Effector memory CD4-positive, alpha-beta T cell (primary cell): ENCODE data around the gene DNAH10.
"Not testable (repeated sequence)": the region's sequence is repeated elsewhere in the genome, so short reads cannot be mapped to it uniquely, and the experiment has no call there.

Experiments used
- DNase-seq, 3 donors: peaks; one replicate each; pipeline ENCODE4 v3.0.0-alpha.2; 2020
- H3K27ac ChIP-seq: 2 replicates; pipeline ENCODE4 v1.7.0; 2013; ENCODE audit warnings: mild to moderate bottlenecking, low read length, moderate library complexity; ENCODE audit not compliant: insufficient read depth, poor library complexity, severe bottlenecking
- H3K27me3 ChIP-seq: replicated peaks from 2 replicates; pipeline ENCODE4 v1.7.0; 2013; ENCODE audit warnings: mild to moderate bottlenecking, low read length; ENCODE audit not compliant: insufficient read depth, control insufficient read depth, poor library complexity, severe bottlenecking
- H3K36me3 ChIP-seq: 2 replicates; pipeline ENCODE4 v1.7.0; 2013; ENCODE audit warnings: mild to moderate bottlenecking, low read length, moderate library complexity; ENCODE audit not compliant: control insufficient read depth, insufficient read depth
- H3K4me1 ChIP-seq: 2 replicates; pipeline ENCODE4 v1.7.0; 2013; ENCODE audit warnings: low read length, mild to moderate bottlenecking; ENCODE audit not compliant: control insufficient read depth, insufficient read depth, poor library complexity, severe bottlenecking
- H3K4me3 ChIP-seq: 2 replicates; pipeline ENCODE4 v1.7.0; 2013; ENCODE audit warnings: low read length, low read depth, mild to moderate bottlenecking; ENCODE audit not compliant: insufficient read depth, poor library complexity, severe bottlenecking
- H3K9me3 ChIP-seq: 2 replicates; pipeline ENCODE4 v1.7.0; 2013; ENCODE audit warnings: mild to moderate bottlenecking, low read length, moderate library complexity; ENCODE audit not compliant: control insufficient read depth

The DNAH10 gene

GRCh38 chr12:123941624-123942237, 179.6 kb downstream of the DNAH10 start:
- no peaks in the 10 kb centered on the region for H3K9me3 ChIP-seq
- peaks cover 26% of the 10 kb centered on the region for H3K36me3 ChIP-seq
- H3K4me1 ChIP-seq: peaks cover 10% of the 10 kb centered on the region
- no peaks in the 10 kb centered on the region for H3K27me3 ChIP-seq
- no peak for DNase-seq
- H3K4me3 ChIP-seq: no peak overlapping the region
- H3K27ac ChIP-seq: no peak overlapping the region

GRCh38 chr12:123942238-123942653, 180.1 kb downstream of the DNAH10 start:
- Histone ChIP-seq H3K36me3 (peaks cover 26% of the 10 kb centered on the region), H3K4me1 (peaks cover 7% of the 10 kb centered on the region), H3K4me3 (no peak overlapping the region), H3K27me3 (no peaks in the 10 kb centered on the region), H3K9me3 (no peaks in the 10 kb centered on the region), H3K27ac (no peak overlapping the region)
- no peak for DNase-seq

- DNase-seq: no peak
- Histone ChIP-seq H3K4me1 (peaks cover 5% of the 10 kb centered on the region), H3K4me3 (no peak overlapping the region), H3K27ac (no peak overlapping the region), H3K9me3 (no peaks in the 10 kb centered on the region), H3K27me3 (no peaks in the 10 kb centered on the region), H3K36me3 (peaks cover 26% of the 10 kb centered on the region)
Observed at GRCh38 chr12:123942911-123943648, 181.0 kb downstream of the DNAH10 start.

DNA sequence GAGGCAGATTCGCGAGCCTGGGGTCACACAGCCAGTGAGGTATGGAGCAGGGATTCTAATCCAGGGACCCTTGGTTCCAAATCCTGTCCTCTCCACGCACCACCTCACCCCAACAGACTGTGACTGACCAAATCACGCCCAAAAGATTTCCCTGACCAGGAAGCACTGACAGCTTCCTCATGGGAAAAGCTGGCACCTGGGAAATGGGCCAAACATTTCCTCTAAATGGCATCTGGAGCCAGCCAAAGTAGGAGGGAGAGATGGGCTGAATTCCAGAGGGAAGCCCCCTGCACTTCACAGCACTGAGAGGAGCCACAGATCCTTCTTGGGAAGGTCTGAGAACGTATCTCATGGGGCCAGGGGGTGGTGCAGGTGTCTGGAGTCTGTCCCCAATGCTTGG, 181.7 kb downstream of the DNAH10 start:
- H3K27me3 ChIP-seq: no peaks in the 10 kb centered on the region
- H3K4me1 ChIP-seq: no peaks in the 10 kb centered on the region
- no peaks in the 10 kb centered on the region for H3K9me3 ChIP-seq
- H3K4me3 ChIP-seq: no peak overlapping the region
- no peak for DNase-seq
- peaks cover 26% of the 10 kb centered on the region for H3K36me3 ChIP-seq
- no peak overlapping the region for H3K27ac ChIP-seq

- Histone ChIP-seq H3K27ac (no peak overlapping the region), H3K27me3 (no peaks in the 10 kb centered on the region), H3K4me1 (no peaks in the 10 kb centered on the region), H3K36me3 (peaks cover 26% of the 10 kb centered on the region), H3K4me3 (no peak overlapping the region), H3K9me3 (no peaks in the 10 kb centered on the region)
- no peak for DNase-seq
Observed at GRCh38 chr12:123944696-123945095, 182.6 kb downstream of the DNAH10 start.

GRCh38 chr12:123945287-123946151, 183.4 kb downstream of the DNAH10 start:
- no peak for DNase-seq
- no peaks in the 10 kb centered on the region for H3K27me3 ChIP-seq
- H3K9me3 ChIP-seq: no peaks in the 10 kb centered on the region
- H3K4me1 ChIP-seq: no peaks in the 10 kb centered on the region
- H3K27ac ChIP-seq: no peak overlapping the region
- H3K4me3 ChIP-seq: no peak overlapping the region
- peaks cover 22% of the 10 kb centered on the region for H3K36me3 ChIP-seq

DNA sequence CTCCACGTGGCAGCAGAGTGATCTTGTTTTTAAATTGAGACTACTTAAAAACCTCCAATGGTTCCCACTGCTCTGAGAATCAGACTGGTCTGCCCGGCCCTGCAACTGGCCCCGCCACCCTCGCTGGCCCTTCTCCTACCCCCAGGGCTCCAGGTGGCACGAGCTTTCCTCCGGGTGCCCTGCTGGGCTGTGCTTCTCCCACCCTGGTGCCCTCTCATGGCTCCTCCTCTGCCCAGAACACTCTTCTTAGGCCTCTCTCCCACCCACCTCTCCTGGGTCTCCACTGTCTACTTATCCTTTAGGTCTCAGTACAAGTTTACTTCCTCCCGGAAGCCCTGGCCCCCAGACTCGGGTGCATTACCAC, 184.0 kb downstream of the DNAH10 start:
- H3K36me3 ChIP-seq: peaks cover 22% of the 10 kb centered on the region
- no peak for DNase-seq
- no peak overlapping the region for H3K27ac ChIP-seq
- H3K27me3 ChIP-seq: no peaks in the 10 kb centered on the region
- no peaks in the 10 kb centered on the region for H3K9me3 ChIP-seq
- no peaks in the 10 kb centered on the region for H3K4me1 ChIP-seq
- no peak overlapping the region for H3K4me3 ChIP-seq

DNA sequence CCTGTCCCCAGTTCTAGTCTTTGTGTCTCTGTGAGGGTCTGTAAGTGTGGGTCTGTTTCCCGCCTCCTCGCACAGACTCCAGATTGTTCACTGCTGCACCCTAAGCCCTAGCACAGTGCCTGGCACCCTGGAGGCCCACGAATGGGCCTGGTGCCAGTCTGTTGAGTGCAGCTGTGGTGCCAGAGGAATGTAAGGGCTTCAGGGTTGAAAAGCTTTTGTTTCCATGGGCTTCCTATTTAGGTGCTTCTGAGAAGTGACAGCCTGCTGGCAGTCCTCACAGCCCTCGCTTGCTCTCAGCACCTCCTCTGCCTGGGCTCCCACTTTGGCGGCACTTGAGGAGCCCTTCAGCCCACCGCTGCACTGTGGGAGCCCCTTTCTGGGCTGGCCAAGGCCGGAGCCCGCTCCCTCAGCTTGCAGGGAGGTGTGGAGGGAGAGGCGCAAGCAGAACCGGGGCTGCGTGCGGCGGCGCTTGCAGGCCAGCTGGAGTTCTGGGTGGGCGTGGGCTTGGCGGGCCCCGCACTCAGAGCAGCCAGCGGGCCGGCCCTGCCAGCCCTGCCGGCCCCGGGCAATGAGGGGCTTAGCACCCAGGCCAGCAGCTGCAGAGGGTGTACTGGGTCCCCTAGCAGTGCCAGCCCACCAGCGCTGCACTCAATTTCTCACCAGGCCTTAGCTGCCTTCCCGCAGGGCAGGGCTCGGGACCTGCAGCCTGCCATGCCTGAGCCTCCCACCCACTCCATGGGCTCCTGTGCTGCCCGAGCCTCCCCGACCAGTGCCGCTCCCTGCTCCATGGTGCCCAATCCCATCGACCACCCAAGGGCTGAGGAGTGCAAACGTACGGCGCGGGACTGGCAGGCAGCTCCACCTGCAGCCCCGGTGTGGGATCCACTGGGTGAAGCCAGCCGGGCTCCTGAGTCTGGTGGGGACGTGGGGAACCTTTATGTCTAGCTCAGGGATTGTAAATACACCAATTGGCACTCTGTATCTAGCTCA, 184.7 kb downstream of the DNAH10 start:
- not testable (repeated sequence) for H3K27ac ChIP-seq, H3K4me1 ChIP-seq, H3K4me3 ChIP-seq, H3K27me3 ChIP-seq, H3K9me3 ChIP-seq, DNase-seq
- H3K36me3 ChIP-seq: peaks cover 19% of the 10 kb centered on the region

DNA sequence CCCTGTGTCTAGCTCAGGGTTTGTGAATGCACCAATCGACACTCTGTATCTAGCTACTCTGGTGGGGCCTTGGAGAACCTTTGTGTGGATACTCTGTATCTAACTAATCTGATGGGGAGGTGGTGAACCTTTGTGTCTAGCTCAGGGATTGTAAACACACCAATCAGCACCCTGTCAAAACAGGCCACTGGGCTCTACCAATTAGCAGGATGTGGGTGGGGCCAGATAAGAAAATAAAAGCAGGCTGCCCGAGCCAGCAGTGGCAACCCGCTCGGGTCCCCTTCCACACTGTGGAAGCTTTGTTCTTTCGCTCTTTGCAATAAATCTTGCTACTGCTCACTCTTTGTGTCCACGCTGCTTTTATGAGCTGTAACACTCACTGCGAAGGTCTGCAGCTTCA, 185.4 kb downstream of the DNAH10 start:
- H3K4me3 ChIP-seq, H3K9me3 ChIP-seq, H3K27me3 ChIP-seq, H3K27ac ChIP-seq, H3K4me1 ChIP-seq, DNase-seq: not testable (repeated sequence)
- H3K36me3 ChIP-seq: peaks cover 12% of the 10 kb centered on the region
